Fibroblast of skin of abdomen (primary cell): Measurements from ENCODE around the gene GOLT1A.

Experiments used
- DNase-seq: peaks from one replicate; pipeline ENCODE4 v3.0.0-alpha.2; 2013

The GOLT1A gene

DNA sequence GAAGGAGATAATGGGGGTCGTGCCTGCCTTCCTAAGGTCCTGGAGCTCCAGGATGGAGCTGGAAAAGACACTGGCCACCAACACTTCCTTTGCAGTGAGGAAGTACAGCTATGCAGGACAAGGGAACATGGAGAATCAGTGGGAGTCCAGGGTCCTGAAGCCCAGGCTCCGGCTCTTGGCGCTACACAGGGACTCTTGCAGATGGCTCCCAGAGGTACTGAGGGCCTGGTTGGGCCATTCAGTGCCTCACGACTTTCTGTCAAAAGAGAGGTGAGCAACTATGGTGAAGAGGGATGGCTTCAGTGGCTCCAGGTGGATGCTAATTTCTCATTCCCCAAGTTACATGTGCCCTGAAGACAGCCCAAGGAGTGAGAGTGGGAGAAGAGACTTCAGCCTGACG, 60.1 kb downstream of the GOLT1A start:
- DNase-seq = no peak

DNA sequence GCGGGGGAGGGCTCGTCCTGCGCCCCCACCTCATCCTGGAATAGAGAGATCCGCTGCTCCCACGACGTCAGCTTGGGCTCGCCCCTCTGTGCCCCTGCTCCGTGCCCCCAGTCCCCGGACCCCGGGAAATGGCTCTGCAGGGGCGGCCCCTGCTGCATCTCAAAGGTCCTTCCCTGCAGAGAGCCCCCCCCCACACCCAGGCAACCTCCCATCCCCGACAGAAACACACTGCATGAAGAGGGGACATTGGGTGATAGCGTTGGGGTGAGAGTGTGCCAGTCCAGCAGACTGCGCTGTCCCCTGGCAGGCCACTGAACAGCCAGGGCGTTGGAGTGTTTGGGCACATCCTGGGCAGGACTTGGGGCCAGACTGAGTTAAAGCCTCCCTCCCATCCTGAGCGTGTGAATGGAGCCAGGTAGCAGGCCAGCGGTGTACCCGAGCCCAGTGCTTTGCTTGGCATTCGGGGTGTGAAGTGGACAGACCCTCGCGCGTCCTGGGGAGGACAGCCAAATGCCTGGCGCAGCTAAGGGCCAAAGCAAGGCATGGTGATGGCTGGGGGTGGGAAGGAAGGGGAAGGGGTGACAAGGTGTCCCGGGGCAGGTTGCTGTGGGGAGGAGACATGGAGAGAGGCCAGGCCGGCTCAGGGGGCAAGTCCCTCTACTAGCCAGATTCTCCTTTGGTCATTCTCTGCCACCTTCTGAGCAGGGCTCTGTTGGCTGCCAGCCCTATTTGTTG, 61.3 kb downstream of the GOLT1A start:
- no peak for DNase-seq

DNA sequence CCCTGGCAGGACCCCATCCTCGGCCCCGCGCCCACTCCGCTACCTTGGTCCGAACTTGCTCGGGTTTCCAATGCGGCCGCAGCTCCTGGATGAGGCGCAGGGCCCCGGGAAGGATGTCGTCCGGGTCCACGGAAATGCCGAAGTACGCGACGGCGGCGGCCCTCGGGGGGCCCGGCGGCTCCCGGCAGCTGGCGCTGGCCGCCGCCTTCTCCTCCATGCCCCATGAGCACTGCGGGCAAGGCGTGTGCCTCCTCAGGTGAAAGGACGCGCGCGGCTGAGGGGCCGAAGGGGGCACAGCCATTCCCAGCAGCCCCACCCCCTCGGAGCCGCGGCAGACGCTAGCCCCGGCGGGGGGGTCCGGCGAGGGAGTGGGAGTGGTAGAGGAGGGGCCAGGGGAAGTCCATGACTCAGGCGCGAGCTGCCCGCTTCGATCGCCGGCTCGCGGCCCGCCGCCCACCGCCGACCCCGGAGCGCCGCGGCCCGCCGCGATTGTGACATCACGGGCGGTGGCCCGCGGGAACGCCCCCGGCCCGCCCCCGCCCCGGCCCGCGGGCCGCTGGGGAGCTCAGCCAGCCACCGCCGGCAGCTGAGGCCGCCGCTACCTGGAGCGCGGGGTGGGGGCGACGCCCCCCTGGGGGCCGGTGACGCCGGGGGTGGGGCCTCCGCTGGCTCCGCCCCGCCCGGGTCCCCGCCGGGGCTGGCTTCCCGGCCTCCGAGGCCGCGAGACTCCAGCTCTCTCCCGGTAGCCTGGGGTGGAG, 62.1 kb downstream of the GOLT1A start, which contains the start of gene ETNK2:
TSS of gene ETNK2 (minus strand) at position 493 of the 758 bp plus-strand sequence. CDS start at position 301, 192 bp downstream.
- DNase-seq = peak; percentile 64

DNA sequence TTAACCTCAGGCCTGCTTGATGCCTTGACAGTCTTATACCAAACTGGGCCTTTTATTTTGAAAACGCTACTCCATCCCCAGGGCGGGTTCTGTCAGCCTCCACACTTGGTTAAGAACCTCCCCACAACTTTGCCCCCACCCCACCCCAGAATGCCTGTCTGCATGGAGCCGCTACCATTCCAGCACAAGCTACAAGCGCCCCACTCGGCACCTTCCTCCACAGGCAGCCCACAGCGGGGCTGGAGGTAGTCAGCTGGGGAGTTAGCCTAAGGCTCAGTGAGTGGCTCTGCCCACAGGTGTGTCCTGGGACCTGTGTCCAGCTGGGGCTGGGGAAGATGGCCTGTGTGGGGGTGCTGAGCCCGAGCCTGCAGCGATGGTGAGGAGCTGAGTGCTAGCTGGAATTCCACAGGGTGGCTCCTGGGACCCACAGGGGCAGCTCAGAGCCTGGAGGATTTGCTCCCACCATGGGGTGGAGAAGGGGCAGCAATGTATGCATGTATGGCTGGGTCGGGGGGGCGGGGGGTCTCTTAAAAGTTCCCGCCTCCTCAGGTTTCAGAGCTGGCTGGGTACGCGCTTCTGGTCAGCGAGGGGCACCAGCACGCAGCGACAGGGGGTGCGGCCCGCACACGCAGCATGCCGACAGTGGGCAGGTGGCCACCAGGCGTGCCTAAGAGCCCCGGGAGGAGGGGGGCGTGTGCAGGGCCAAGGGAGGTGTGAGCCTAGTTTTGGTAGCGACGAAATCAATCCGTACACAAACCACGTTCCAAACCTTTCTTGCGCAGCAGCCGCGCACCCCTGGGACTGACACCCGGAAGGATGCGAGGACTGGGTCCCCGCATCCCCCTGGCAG, 62.9 kb downstream of the GOLT1A start:
- no peak for DNase-seq

GRCh38 chr1:204149635-204150565, 63.9 kb downstream of the GOLT1A start:
- DNase-seq = no peak

DNA sequence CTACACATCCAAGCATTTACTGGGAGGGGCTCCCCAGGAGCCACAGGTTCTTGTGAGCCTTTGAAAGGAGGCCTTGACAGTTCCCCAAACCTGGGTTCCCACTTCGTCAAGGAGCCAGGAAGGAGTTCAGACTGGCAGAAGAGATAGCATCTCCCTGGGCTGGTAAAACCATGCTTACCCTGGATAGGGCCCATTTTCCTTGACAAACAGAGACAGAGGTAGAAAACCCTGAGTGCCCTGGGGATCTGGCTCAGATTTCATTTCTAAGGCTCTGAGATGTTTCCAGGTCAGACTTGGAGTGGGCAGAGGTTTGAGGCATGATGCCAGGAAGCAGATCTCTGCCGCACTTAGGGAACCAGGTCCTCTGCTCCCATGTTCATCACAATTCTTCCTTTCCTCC, 64.7 kb downstream of the GOLT1A start:
- DNase-seq = no peak
